HG03457 (cell line): Measurements from ENCODE around the gene ARHGAP6.
"Not testable (repeated sequence)": the region's sequence is repeated elsewhere in the genome, so short reads cannot be mapped to it uniquely, and the experiment has no call there.

Experiments used
- ATAC-seq: cut with Tn5 transposase; IDR thresholded peaks from one replicate; pipeline ENCODE4 v1.9.1; 2021; ENCODE audit warnings: moderate number of reproducible peaks; ENCODE audit not compliant: unreplicated experiment

Gene ARHGAP6

DNA sequence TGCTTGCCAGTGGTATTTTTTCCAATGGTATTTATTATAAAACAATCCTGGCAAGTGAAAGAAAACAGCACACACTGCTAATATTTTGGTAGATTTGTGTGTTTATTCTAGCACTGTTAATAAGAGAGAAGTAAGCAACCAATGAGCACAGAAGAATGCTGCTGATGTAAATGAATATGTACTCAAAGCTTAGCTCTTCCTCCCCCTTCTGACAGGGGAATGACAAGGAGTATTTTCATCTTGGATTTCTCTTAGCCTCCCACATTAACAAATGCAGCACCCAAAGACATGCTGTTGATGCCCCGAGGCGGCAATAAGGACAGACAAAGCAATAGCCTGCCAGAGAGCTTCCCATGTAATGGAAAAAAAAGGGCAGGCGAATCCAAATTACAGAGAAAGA lies 18.6 kb downstream of the ARHGAP6 start:
- no peak for ATAC-seq

GRCh38 chrX:11641349-11642065 lies 24.2 kb downstream of the ARHGAP6 start:
- no peak for ATAC-seq

DNA sequence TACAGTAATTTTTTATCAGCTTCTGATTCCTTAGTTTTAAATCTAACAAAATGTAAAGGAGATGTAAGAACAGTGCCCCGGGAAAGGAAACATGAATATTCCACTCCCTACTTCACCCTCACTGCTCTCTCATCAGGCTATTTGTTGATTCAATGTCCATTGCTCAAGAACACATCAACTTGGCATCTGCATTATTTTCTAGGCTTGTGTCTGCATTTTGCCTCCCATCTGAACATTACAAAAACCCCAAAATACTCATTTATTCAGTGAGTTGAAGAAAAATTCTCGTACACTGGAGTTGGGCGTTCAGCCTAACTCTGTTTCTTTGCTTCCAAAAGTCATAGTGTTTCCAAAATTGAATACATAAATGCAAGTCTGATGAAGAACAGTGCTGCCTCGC lies 25.6 kb downstream of the ARHGAP6 start:
- no peak for ATAC-seq

GRCh38 chrX:11632732-11633131 lies 33.0 kb downstream of the ARHGAP6 start:
- no peak for ATAC-seq

DNA sequence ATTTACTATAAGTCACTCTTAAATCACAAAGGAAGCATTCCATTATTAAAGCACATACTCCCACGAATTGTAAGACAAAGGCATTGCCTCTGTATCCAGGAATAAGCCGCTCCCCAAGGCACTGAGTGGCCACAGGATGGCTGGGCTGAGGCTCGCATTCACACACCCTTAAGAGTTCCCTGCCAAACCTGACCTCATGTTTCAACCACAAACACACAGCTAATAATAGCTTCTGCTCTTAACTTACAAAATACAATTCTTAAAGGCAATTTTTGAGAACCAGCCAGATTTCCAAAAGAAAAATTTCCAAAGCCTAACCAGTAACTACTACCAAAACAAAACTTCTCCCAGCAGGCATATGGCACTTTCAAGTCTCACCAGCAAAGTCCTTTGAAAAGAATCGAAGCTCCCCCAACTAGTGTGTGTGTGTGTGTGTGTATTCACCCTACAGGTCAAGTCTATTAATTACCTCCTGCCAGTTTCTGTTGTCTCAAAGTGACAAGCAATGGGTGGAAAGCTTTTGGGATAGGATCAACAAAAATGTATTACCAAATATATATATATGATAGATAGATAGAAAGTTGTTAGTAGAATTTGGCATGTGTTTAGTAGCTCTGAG lies 36.0 kb downstream of the ARHGAP6 start:
- no peak for ATAC-seq

DNA sequence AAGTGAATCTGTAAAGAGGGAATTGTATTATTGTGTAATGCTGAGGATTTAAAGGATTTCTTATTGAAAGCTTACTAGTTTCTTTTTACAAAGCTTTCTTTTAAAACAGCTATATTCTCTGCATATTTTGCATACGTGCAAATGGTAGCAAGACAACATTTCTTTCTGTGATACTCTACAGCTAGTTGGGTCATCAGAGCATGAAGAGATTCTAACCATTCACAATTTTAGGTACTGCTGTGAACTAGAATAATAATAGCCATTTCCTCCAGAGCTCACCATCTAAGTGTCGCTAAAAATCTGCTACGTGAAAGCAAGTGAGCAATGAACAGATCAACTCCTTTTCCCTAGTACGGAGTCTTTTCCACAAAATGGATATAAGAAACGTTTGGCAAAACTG lies 37.3 kb downstream of the ARHGAP6 start:
- ATAC-seq = no peak

DNA sequence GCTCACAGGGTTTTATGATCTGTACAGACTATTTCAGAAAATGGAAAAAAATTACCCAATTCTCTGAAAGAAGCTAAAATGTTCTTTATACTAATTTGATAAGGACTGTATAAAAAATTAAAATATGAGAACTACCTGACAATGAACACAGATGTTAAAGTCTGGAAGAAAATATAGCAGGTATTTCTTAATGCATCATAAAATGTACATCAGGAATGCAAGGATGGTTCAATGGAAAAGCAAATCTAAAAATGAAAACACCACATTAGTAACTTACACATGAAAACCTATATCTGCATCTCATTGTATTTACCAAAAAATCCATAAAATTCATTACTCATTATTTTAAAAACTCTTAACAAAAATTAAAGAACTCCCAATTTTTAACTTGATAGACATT lies 39.4 kb downstream of the ARHGAP6 start:
- no peak for ATAC-seq

DNA sequence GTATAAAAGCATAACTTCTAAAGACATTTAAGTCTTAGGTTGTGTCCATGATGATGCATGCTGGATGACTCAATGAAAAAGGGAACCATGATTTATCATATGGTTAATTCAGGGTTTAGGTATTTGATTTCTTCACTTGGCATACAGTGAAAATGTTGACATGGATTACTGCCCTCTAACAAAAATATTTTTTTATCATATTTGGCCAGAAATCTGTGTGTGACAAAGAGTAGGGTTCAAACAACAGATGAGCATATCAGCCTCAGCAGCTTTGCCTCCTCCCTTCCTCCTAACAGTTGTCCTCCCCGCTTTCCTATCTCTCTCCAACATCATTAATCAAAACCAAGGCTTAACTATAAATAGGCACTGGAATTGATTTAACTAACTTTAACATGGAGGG lies 46.3 kb downstream of the ARHGAP6 start:
- no peak for ATAC-seq

DNA sequence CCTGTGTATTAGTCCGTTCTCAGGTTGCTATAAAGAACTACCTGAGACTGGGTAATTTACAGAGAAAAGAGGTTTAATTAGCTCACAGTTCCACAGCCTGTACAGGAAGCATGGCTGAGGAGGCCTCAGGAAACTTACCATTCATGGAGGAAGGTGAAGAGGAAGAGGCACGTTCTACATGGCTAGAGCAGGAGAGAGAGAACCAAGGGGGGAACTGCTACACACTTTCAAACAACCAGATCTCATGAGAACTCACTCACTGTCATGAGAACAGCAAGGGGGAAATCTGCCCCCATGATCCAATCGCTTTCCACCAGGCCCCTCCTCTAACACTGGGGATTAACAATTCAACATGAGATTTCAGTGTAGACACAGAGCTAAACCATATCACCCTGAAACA lies 51.5 kb downstream of the ARHGAP6 start:
- not testable (repeated sequence) for ATAC-seq

DNA sequence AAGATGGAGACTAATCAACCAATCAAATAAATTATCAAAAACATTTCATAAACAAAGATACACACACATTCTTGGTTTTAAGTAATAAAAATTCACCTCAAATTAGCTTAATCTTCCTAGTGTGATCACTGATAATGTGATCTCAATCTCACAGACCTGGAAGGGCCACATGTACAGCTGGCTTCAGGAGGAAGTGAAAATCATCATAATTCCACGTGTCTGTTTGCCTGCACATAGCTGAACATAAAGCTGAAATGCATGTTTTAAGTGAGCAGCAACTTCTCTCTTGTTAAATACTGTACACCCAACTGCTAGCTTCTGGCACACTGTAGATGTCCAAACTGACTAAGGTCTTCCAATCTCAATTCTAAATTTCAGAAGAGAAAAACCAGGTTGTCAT lies 53.8 kb downstream of the ARHGAP6 start:
- no peak for ATAC-seq

- no peak for ATAC-seq
Measured at GRCh38 chrX:11611161-11611560, 54.6 kb downstream of the ARHGAP6 start.

DNA sequence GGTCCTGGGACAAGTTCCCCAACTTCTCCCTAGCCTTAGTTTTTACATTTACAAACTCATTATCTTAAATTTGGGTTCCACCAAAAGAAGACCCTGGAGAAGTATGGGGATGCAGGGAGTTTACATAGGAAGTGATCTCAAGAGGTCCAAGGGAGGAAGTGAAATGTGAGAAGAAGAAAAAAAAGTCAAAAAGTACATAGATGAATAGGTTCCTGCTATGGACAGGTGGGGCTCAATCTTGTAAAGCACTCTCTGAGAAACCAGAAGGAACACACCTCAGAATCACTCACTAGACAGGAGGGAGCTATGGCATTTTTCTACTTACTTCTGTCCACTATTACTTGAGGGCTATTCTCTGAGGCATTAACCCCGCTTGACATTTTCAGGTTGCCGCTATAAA lies 56.6 kb downstream of the ARHGAP6 start:
- ATAC-seq = no peak

DNA sequence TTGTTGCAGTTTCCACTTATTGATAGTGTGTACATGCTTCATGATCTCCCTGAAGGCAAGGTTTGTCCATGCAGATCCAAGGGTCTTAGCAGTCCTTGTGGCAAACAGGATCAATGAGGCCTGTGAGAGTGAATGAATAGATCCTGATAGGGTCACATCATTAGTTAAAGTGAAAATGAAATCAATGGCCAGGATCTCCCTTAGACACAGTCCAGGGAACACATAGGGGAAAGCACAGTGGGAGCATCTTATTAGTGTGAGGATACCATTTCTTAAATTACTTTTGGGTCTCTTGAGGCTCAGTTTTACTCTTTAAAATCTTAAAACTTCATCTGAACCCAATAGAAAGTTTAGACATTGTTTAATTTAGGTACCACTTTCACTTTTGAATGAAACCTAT lies 59.3 kb downstream of the ARHGAP6 start:
- no peak for ATAC-seq

- ATAC-seq = no peak
Measured at GRCh38 chrX:11600578-11600977, 65.1 kb downstream of the ARHGAP6 start.

DNA sequence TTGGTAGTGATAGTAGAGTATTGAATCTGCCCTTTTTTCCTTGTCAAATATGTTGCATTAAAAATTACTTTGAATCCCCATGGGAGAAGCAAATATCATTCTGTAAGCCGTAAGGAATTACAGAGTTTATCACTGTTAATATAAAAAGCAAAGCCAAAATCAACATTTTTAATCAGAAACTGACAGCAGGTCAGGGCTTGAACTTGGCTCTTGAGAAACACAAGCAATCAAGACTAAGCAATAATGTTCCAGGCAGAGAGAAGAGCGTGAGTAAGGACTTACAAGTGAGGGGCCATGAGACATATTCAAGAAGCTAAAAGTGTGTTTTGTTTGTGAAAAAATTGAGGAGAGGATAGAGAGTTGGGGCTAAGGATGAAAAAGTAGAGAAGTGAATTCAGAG lies 68.2 kb downstream of the ARHGAP6 start:
- ATAC-seq = no peak

GRCh38 chrX:11591723-11592346 lies 73.9 kb downstream of the ARHGAP6 start:
- ATAC-seq = no peak

DNA sequence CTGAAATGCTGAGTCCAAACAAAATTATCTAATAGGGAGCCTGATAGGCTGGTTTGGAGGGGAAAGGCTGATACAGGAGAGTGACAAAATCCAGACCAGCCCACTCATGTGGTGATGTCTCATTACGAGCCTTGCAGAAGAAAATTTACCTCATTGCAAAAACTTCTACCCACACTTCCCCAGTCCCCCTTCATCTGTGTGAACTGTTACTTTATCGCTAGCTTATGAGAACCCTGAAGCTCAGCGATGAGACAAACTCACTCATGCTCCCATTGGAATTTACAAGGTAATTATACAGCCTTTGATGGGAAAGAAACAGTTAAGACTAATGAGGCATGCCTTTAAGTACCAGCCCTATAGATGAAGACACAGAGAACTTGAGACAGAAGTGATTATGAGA lies 76.1 kb downstream of the ARHGAP6 start:
- ATAC-seq = no peak

- ATAC-seq = no peak
Measured at GRCh38 chrX:11588097-11588496, 77.6 kb downstream of the ARHGAP6 start.

- no peak for ATAC-seq
Measured at GRCh38 chrX:11585174-11585573, 80.5 kb downstream of the ARHGAP6 start.

GRCh38 chrX:11580789-11581188 lies 84.9 kb downstream of the ARHGAP6 start:
- no peak for ATAC-seq

- no peak for ATAC-seq
Measured at GRCh38 chrX:11579636-11580600, 85.8 kb downstream of the ARHGAP6 start.
